Embryonic facial prominence (tissue), 1 donor: ENCODE data around the gene NCKAP5.

Experiments
- DNase-seq: peaks from one replicate; pipeline ENCODE4 v3.0.0-alpha.2; 2016; ENCODE audit errors: extremely low spot score

Gene NCKAP5

DNA sequence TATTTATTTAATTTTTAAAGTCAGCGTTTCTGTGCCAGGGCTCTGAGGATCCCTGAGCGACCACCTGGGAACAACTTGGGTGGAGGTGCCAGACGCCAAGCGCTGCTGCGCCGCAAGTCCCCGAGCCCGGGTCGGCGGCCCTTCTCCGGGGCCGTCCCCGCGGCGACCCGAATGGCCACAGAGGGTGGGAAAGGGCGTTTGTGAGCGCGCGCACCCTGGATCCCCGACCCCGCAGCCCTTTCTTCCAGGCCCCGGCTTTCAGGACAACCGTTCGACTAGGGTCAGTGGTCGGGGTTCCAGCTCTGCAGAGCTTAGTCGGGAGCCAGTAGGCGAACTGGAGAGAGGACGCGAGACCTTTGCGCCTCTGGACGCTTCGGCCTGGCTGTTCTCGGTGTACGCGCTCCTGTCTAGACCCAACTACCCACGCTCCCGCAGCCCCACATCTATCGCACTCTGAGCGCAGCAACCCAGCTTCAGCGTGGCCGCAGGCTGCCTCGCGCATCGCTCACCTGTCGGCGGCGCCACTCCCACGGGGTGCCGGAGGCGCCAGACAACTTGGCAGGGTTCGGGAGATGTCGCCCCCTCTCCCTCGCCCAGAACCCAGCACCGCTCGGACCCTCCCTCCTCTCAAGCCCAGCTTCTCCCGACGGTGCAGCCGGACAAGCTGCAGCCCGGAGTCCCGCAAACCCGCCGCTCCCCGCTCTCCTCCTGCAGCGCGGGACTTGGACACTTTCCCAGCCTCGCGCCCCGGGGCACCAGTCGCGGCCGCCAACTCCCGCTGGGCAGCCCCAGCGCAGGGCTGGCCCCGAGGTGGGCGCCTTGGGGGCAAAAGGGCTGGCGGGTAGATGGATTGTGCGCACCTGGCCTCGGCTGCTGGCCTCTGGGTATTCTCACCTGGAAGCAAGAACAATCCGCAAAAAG, 899.0 kb downstream of the NCKAP5 start:
- DNase-seq: no peak

DNA sequence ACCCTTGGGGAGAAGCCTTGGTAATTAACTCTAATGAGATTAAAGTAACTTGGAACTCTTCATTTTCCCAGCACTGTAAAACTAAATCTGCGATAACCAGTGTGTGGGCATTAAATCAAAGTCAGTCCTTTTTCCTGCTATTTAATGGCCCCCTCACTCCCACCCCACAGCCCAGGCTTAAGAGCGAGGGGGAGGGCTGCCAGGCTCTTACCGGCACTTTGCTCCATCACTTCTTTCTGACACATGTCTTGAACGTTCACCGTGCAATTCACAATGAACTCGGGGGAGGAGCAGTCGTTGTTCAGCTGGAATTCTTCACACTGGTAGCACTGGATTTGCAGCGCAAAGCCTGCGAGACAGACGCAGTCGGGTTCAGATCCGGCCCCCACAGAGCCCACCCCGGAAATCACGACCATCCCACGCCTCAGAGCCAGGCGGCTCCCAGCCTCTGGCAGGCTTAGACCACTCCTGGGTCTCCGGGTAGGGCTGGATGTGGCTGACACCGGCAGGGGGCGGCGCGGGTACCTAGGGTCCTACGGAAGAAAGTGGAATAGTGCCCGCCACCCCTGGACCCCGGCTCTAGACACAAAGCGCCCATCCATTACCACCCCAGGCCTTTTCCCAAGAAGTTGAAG, 900.0 kb downstream of the NCKAP5 start:
- DNase-seq: no peak

DNA sequence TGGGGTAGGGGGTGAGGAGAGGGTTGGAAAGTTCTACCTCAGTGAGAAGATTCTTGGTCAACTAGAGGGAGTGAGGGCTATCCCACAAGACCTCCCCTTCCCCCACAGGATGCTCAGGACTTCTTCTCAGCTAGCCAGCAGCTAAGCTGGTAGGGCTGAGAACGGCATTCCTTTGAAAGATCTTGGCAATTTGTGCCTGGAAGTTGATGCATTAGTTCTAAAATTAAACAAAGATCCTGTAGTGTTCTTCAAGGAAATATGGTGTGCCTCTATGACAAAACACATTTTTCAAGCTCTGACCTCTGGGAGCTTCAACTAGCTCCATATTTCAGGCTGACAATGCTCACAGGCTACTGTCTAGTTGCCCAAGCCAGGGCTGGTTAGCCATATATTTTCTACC, 900.6 kb downstream of the NCKAP5 start:
- no peak for DNase-seq

DNA sequence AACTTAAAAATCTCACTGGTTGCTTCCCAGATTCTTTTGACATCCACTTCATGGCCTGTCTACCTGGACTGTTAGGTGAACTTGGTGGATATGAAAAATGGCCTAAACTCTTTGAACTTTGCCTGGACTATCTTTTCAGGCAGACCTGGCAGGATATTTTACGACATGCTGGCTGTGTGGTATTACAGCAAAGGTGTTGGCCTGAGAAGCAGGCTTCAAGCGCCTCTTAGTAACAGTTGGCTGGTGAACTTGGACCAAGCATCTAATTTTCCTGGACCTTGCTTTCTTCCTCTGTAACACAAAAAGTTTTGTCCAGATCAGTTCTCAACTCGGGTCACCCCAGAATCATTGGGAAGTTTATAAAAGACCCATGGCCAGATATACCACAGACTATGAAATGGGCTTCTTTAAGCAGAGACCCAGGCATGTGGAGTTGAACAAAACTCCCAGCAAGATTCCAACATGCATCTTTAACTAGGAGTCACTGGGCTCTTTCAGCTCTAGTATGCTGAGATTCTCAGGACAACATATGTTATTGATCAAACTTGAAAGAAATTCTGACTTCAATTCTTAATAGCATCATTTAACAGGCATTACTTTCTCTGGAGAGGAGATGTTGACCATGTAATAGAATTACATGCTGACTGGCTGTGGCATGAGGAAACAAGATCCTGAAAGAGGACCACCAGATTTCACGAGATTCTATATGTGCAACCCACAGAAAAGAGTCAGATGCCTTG, 902.7 kb downstream of the NCKAP5 start:
- no peak for DNase-seq

DNA sequence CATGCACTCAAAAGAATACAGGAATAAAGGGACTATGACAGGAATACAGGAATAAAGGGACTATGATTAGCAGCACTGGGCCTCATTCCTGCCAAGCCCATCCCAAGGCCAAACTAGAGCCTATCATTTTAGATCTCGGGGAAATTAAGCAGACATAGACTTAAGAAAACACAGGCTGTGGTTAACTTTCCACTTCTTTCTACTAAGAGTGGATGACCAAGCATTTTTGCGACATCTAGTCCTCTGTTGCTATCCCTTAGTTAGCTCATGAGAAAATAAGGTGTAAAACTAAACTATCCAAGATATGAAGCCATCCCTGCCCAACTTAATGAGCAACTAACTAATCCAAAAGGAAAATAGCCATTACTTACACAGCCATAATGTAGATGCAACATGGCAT, 904.2 kb downstream of the NCKAP5 start:
- no peak for DNase-seq

DNA sequence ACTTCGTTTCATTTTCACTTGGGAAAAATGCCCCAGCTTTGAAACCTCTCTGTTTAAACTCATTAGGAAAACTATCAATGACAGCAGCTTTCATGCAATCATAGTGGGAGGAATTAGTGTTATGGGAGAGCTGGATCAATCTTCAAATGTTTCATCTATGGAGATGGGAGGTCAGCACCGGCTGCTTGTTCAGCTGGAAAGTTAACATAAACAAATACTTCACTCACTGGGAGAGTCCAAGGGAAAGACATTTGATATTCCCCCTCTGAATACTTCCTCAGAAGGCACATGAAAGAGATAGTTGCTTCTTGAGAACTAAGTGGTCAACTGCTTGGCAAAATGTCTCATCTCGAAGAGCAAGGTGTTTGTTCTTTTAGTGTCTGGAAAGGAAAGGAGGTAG, 905.5 kb downstream of the NCKAP5 start:
- no peak for DNase-seq

DNA sequence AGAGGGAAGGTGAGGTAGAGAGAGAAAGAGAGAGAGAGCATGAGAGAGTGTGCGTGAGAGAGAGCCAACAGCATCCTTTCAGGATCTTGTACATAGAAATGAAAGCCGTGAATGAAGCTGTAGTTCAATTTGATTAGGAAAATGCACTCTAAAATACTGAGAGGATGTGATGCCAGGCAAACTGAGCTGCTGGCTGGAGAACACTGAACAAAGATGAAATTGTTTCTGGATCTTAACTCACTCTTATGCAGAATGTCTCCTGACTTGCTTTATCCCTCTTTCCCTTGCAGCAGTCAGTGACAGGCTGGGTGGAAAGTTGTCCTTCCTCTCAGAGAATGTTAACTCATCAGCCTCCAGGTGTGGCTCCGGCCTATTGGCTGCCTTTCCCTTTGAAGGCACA, 908.9 kb downstream of the NCKAP5 start:
- DNase-seq: no peak

DNA sequence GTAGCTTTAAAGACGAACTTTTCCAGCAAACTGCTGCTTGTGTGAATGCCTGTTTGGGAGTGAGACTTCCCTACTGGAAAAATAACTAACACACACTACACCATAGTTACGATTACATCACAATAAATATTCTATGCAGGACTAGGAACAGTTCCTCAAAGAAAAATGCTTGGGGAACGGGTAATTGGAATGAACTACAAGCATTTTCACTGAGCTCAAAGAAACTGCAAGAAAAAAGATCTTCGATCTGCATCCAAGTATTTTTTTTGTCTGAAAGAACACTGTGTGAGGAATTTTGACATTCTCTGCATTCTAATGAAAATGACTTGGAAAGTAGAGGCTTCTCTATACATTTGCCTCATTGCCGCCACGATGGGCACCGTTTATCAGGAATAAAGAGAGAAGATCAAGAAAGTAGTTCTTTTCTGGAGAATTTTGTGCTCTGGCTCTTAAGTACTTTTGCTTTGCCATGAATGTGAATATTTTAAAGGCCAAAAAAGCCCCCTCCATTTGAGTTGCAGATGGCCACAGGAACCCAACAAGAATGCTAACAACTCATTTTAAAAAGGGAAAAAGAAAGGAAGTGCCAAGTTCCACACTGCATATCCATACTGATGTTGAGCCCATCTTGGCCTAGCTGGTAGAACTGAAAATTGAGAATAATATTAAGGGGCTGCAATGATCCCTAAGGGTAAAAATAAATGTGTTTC, 911.8 kb downstream of the NCKAP5 start:
- no peak for DNase-seq

DNA sequence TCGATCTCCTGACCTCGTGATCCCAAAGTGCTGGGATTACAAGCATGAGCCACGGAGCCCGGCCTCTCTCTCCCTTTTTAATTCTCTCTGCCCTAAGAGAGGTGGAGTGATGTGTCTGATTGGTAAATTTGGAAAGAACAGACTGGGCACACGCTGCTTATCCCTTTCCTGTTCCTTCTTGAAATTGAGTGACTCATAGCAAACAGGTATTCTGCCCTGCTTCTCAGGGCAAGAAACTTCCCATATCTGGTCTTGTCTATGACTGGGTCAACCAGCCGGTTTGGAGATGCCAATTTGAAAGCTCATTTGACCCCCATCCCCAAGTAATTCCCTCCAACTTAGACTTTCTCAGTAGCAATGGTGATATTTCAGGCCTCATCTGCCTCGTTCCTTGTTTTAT, 913.3 kb downstream of the NCKAP5 start:
- DNase-seq: no peak

DNA sequence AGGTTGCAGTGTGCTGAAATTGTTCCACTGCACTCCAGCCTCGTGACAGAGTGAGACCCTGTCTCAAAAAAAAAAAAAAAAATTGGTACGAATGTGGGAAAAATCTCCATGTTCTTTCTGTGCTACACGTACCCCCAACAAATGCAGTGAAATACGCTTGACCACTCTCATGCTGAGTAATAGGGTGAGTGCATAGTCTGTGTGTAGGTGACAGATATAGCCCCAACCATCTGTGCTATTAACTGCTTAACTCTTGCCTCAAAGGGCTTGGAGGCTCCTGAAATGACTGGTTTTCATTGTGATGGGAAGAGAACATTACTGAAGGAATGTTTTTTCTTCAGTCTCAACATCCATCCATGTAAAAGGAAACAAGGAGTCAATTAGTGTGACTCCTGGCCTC, 913.9 kb downstream of the NCKAP5 start:
- DNase-seq: no peak

DNA sequence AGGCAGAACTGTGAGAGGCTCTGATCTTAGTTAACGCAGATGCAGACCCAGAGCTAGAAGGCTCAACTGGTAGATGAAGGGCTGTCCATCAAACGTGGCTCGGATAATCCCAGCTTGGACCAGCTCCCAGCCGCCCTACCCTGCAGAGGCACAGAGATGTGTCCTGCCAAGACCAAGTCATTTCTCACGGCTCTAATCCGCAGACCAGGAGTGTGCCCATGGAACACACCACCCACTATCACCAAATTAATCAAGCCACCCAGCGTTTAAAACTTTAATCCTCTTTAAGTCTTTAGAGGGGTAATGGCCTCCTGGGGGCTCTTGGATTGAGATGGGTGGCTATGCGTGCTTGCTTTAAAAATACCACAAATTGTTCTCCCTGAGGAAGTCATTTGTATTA, 915.8 kb downstream of the NCKAP5 start:
- no peak for DNase-seq

DNA sequence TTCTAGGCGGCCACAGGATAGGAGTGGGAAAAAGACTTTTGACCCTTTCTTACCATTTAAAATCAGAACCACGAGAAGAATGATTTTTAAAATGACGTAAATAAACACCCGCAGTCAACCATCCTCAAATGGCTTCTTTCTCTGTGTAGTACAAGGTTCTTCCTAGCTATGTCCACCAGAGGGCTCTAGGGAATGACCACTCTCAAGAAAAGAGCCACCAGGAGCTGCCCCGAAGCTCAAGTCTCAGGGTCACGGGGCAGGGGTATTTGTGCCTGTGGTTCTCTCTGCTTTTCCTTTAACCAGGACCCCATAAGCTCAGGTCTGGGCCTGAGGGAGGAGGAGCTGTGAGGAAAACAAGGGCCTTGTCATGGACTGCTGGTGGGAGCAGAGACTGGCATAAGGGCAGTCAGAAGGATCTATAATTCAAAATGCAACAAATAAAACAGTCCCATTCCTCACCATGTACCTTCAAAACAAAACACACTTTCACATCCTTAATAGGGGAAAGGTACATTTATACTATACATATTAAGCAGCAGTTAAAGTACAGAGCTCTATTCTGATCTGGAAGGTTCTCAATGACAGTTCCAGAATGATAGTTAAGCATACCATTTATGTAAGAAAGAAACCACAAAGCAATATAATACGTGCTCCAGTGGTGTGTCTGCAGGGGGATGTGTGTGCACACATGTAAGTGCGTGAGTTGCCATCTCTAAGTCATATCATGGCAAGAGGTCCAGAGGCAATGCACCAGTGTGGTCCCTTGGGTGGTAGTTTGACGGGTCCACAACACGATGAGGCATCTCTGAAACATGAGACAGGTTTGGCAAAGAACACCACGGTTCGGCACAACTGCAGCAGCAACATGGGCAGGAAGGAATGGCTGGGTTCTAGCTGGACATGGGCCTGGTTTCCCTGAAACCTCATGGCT, 916.9 kb downstream of the NCKAP5 start:
- DNase-seq: no peak

DNA sequence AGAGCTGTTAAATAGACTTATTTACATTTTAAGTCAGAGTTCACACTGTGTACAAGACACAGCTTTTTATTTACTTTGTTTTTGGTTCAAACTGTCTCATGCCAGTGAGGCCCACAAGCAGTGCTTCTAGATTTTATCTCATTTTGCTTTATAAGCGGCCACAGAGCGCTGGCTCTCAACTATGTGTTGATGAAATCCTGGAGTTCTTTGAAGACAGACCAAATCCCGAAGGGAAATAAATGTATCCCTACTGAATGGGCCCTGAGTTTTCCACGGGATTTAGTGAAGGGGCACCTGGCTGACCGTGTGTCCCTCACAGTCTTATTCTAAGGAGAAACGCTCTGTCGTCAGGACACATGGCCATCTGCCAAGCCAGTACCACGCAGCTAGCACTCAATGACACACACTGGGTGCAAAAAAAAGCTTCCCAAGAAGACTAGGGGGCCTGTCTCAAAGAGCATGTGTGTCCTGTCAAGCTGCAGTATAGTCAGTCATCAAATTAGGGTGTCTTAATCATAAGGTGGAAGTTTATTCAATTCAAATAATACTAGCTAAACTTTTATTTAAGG, 921.6 kb downstream of the NCKAP5 start:
- DNase-seq: no peak

DNA sequence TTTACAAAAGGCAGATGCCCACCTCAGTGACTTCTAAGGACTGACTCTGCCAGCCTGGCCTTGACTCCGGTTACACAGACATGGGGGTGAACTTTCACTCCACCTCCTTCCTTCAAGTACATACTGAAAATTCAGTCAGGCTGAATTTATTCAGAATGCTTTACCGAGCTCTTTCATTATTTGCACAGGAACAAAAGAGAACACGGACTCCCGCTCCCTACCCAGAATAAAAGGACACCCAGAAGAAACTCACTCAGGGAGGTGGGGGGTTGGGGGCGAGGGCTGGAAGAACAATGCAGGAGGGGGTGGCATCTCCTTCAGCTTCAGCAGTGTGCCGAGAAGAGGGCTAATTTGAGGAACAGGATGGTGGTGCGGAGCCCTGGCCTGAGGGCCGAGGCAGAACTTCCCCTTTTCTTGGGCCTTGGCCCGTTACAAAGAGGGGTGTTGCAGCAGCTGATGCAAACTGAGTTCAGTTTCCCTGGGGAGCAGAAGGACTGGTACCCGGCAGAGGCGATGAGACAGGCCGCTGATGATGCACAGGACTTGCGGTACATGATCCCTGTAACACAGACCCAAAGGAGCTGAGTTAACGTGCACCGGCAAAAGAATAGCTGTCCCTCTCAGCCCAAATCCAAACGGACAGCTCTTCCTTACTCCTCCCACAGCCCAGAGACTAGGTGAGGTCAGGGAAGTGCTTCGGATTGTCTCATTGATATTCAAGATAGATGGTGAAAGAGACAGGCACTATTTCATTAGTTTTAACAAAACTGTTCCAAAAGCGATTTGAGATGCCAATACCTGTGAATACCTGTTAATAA, 922.3 kb downstream of the NCKAP5 start:
- DNase-seq: no peak

DNA sequence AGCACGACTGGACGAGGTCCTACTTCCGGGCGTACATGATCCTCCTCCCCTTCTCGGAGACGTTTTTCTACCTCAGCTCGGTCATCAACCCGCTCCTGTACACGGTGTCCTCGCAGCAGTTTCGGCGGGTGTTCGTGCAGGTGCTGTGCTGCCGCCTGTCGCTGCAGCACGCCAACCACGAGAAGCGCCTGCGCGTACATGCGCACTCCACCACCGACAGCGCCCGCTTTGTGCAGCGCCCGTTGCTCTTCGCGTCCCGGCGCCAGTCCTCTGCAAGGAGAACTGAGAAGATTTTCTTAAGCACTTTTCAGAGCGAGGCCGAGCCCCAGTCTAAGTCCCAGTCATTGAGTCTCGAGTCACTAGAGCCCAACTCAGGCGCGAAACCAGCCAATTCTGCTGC, 923.1 kb downstream of the NCKAP5 start:
- DNase-seq: no peak

DNA sequence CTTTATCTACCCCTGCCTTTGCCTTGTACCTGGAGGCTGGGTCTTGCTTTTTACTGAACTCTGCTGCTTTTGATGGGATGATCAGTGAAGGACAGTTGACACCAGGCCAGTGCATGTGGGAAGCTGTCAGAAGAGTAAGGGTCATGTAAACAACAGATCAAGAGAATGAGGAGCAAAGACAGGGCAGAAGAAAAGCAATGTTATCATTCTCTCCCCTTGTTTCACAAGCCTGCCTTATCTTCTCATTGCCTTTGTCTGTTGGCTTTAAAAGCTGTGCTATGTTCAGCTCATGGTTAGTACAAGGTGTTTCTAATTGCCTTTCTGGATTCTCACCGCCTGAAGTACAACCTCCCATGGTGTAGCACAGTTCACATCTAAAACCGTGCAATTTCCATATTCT, 925.8 kb downstream of the NCKAP5 start:
- no peak for DNase-seq

DNA sequence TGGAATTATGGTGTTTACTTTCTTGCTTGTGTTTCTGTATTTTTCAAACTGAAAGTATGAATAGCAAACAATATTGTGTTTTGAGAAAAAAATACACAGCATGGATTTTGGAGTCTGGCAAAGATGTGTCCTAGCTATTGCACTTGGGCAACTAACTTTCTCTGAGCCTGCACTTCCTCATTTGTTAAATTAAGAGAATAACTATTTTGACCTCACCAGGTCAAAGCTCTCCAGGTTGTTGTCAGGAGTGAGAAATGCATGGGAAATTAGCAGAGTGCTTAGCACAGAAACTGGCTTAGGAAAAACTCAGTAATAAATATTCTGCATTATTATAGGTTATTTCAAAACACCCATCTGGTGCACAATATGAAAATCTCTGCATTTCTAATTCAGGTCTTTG, 926.4 kb downstream of the NCKAP5 start:
- no peak for DNase-seq

DNA sequence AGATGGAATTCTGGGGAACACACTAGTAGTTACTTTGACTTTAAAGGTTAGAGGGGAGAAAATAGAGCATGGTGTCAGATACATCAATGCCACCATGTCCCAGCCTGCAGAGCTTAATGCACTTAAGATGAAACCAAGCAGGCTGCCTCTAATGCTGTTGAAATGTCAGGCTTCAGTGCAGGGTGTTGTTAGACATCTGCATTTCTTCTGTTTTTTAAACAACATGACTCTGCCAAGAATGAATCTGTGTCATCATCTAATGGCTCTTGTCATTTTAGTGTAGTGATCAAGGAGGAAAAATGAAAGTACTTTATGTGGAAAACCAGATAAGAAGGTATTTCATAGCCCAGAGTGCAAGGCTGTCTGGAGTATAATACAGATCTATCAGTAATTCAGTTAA, 928.1 kb downstream of the NCKAP5 start:
- DNase-seq: no peak

DNA sequence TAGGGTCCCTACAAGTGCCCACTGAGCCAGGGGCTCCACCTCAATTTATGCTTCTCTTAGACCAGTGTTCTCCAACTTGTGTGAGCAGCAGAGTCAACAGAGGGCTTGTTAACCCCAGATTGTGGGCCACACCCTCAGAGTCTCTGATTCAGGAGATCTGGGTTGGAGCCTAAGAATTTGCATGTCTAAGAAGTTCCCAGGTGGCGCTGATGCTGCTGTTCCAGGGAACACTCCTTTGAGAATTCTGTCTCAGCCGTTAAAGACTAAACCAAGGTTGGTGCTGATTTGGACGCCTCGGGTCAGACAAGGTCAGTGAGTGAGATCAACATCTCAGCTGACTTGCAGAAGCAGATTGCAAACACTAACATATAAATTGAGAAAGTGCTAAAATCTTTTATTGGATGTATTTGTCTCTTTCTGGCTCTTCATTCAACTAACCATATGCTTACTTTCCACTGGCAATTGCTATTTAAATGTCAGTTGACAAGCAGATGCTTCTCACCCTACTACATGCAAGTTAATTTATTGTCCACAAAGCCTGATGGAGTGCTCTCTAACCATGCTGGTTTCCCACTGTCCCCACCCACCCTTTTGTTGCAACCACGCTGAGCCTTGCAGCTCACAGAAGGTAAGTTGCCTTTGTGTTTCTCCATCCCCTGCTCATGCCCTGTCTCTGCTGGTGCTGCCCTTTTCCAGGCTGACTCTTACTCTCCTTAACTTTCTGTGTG, 929.8 kb downstream of the NCKAP5 start:
- DNase-seq: no peak
